Measurements from ENCODE around the gene SLC19A1.

SLC19A1 gene

DNA sequence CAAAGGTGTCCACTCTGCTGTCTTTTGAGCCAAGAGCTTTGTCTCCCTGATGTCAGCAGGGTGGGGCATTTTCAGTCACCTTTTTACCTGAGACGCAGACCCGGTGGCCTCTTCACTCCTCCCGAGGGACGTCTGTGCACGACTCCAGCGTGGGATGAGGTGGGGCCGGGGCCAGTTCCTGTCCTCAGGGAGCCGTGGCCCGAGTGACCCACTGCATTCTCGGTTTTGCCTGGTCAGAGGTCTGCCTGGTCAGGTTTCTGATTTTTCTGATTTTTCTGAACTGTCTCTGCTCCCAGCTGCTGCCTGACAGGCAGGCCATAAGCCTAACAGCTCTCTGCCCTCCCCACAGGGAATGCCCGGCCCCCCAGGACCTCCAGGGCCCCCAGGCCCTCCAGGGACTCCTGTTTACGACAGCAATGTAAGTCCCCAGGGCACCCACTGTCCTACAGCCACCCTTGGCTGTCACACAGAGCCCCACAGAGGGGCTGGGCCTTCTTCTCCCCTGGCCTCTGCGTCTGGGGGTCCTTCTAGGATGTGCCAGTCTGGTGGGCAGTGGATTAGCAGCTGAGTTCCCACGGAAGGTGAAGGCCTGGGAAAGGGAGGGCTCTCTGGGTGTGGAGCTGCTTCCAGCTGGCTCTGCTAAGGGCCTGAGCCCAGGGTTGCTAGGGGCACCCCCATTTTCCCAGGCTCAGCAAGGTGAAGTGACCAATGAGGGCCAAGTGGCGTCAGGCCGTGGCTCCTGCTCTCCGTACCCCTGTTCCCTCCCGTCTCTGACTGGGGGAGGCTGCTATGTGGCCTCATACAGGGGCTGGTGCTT lies 45.9 kb downstream of the SLC19A1 start:
- Mint-ChIP-seq H3K4me3 (no peak overlapping the region), H3K4me1 (no peaks in the 10 kb centered on the region), H3K9me3 (no peaks in the 10 kb centered on the region), H3K27me3 (ENCODE audit: low read depth, poor library complexity) (no peaks in the 10 kb centered on the region), H3K36me3 (ENCODE audit: low read depth) (peaks cover 14% of the 10 kb centered on the region), H3K27ac (no peak overlapping the region)
- no peak for TF ChIP-seq CTCF (IDR thresholded peaks at IDR 0.05)
- no peak for DNase-seq

GRCh38 chr21:45494851-45495680 lies 47.2 kb downstream of the SLC19A1 start:
- H3K4me1 Mint-ChIP-seq, result no peaks in the 10 kb centered on the region
- H3K27ac Mint-ChIP-seq, result no peak overlapping the region
- peaks cover 14% of the 10 kb centered on the region for H3K36me3 Mint-ChIP-seq (ENCODE audit: low read depth)
- no peak for TF ChIP-seq CTCF (IDR thresholded peaks at IDR 0.05)
- no peaks in the 10 kb centered on the region for H3K27me3 Mint-ChIP-seq (ENCODE audit: low read depth, poor library complexity)
- H3K9me3 Mint-ChIP-seq, result no peaks in the 10 kb centered on the region
- DNase-seq, result no peak
- H3K4me3 Mint-ChIP-seq, result no peak overlapping the region

DNA sequence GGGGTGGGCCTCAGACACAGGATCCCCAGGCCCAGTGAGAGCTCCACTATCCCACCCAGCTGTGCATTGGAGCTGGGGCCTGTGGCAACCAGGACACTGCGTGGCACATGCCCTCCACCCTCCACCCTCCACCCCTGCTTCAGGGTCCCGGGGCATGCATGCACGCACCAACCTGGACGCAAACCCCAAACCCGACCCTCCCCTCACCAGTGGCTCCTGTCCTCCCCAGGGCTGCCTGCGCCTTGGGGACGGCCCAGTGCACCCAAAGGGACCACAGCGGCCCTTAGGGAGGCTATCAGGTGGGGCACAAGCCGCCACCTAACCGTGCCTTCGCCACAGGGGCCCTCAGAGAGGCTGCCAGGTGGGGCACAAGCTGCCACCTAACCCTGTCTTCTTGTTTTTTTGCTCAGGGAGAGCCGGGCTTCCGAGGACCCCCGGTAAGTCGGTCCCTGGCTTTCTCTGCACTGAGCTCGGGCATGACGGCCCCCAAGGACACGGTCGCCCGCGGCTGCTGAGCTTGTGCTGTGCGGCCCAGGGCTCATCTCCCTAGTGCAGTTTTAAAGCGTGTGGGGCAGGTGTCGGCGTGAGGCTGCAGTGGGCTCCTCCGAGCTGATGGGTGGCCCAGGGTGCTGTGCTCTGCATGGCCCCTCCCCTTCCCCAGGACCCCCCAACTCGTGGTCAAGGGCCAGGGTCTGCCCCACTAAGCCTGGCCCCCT lies 47.9 kb downstream of the SLC19A1 start:
- TF ChIP-seq CTCF (IDR thresholded peaks at IDR 0.05), result no peak
- no peaks in the 10 kb centered on the region for H3K4me1 Mint-ChIP-seq
- no peaks in the 10 kb centered on the region for H3K27me3 Mint-ChIP-seq (ENCODE audit: low read depth, poor library complexity)
- no peaks in the 10 kb centered on the region for H3K9me3 Mint-ChIP-seq
- H3K36me3 Mint-ChIP-seq (ENCODE audit: low read depth), result peaks cover 8% of the 10 kb centered on the region
- H3K27ac Mint-ChIP-seq, result no peak overlapping the region
- no peak overlapping the region for H3K4me3 Mint-ChIP-seq
- no peak for DNase-seq

DNA sequence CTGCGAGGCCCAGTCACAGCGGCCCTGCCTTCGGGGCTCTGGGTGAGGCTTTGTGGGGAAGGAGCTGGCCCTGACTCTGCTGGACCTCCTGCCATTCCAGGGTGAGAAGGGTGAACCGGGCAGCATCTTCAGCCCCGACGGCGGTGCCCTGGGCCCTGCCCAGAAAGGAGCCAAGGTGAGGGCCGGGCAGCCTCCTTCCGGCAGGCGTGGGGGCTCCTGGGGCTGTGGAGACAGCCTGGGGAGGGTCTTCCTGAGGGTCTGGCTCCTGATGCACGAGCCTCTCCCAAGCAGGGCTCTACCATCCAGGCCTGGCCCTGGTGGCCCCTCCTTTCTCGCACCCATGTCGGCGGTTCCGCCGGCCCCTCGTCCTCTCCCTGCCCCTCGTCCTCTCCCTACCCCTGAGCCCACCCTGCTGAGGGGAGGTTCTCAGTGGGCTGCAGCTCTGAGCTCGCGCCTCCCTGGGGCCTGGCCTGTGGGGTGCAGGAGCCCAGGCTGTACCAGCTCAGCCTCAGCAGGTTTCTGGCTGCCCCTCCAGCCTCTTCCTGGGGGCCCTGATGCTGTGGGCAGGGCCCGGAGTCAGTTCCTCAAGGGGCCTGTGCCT lies 48.7 kb downstream of the SLC19A1 start:
- Mint-ChIP-seq H3K4me1 (peaks cover 7% of the 10 kb centered on the region), H3K4me3 (no peak overlapping the region), H3K27me3 (ENCODE audit: low read depth, poor library complexity) (no peaks in the 10 kb centered on the region), H3K36me3 (ENCODE audit: low read depth) (peaks cover 1% of the 10 kb centered on the region), H3K27ac (no peak overlapping the region), H3K9me3 (no peaks in the 10 kb centered on the region)
- no peak for DNase-seq
- TF ChIP-seq CTCF (IDR thresholded peaks at IDR 0.05), result no peak

DNA sequence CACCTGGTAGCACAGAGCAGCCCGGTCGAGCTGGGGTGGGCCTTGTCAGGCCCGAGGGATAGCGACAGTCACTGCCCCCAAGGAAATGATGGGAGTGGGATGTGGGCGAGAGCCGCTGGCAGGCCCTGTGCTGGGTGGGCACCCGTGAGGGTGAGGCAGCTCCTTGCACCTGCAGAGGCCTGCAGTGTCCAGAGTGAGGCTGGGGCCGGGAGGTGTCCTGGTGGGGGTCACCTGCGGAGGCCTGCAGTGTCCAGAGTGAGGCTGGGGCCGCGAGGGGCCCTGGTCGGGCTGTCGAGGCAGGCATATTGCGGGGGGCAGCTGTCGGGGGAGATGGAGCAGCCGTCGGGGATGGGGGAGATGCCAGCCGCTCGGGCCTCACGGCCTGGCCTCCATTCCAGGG lies 49.5 kb downstream of the SLC19A1 start:
- Mint-ChIP-seq H3K4me3 (no peak overlapping the region), H3K9me3 (no peaks in the 10 kb centered on the region), H3K27me3 (ENCODE audit: low read depth, poor library complexity) (no peaks in the 10 kb centered on the region), H3K36me3 (ENCODE audit: low read depth) (no peaks in the 10 kb centered on the region), H3K27ac (no peak overlapping the region), H3K4me1 (peaks cover 15% of the 10 kb centered on the region)
- DNase-seq, result no peak
- no peak for TF ChIP-seq CTCF (IDR thresholded peaks at IDR 0.05)

Data from nephron progenitor cell (in vitro differentiated cells).